Mesenteric fat pad (tissue), 1 donor: Measurements from ENCODE around the gene CCDC146. TPM values are rescaled to one million over a fixed set of nuclear protein-coding genes. Genes with fewer than 3 reads are reported as not detected.
"Not testable (repeated sequence)": the region's sequence is repeated elsewhere in the genome, so short reads cannot be mapped to it uniquely, and the experiment has no call there.

Source experiments
- DNase-seq: peaks from one replicate; pipeline ENCODE4 v3.0.0-alpha.2; 2020; ENCODE audit warnings: low spot score
- long read RNA-seq: library from polyadenylated mRNA; unstranded; transcript quantifications from one replicate; pipeline ENCODE4 v2.0.0, GENCODE V29; 2020
- total RNA-seq: library from RNA; stranded (reverse); fragmentation: NEBNext Ultra II Directional; extraction: Animal tissue kit (Norgen Biotek cat#: 25700); gene quantifications from one replicate; pipeline ENCODE4 v1.2.1, GENCODE V29; 2021
- donor health status: DM: yes; HTN: yes; CAD: no.

The CCDC146 gene
- total RNA-seq: 11.4 TPM
- long read RNA-seq, partial matches to known transcripts: 2 of 6 reads
- long read RNA-seq, other reads (novel, unspliced or antisense): 4 of 6 reads

- DNase-seq: peak; percentile 95
Measured at GRCh38 chr7:77121860-77122681, at the start of gene CCDC146. TSS of gene CCDC146 (plus strand) at chr7:77122615. CDS start at chr7:77167669, 45,054 bp downstream.

GRCh38 chr7:77074786-77075396 lies 47.5 kb upstream of the CCDC146 start:
- DNase-seq: not testable (repeated sequence)

GRCh38 chr7:77077060-77077459 lies 45.4 kb upstream of the CCDC146 start:
- not testable (repeated sequence) for DNase-seq

- DNase-seq: not testable (repeated sequence)
Measured at GRCh38 chr7:77079112-77079511, 43.3 kb upstream of the CCDC146 start.

GRCh38 chr7:77079624-77080023 lies 42.8 kb upstream of the CCDC146 start:
- not testable (repeated sequence) for DNase-seq

- DNase-seq: not testable (repeated sequence)
Measured at GRCh38 chr7:77080236-77080635, 42.2 kb upstream of the CCDC146 start.

- not testable (repeated sequence) for DNase-seq
Measured at GRCh38 chr7:77082192-77082591, 40.2 kb upstream of the CCDC146 start.

GRCh38 chr7:77092301-77092700 lies 30.1 kb upstream of the CCDC146 start:
- not testable (repeated sequence) for DNase-seq

GRCh38 chr7:77100501-77100900 lies 21.9 kb upstream of the CCDC146 start:
- not testable (repeated sequence) for DNase-seq

GRCh38 chr7:77101187-77101586 lies 21.2 kb upstream of the CCDC146 start:
- not testable (repeated sequence) for DNase-seq

- not testable (repeated sequence) for DNase-seq
Measured at GRCh38 chr7:77102671-77103070, 19.7 kb upstream of the CCDC146 start.

GRCh38 chr7:77105904-77106303 lies 16.5 kb upstream of the CCDC146 start:
- not testable (repeated sequence) for DNase-seq

GRCh38 chr7:77107659-77108058 lies 14.8 kb upstream of the CCDC146 start:
- DNase-seq: not testable (repeated sequence)

- DNase-seq: not testable (repeated sequence)
Measured at GRCh38 chr7:77108362-77108761, 14.1 kb upstream of the CCDC146 start.

GRCh38 chr7:77112719-77113306 lies 9.6 kb upstream of the CCDC146 start:
- not testable (repeated sequence) for DNase-seq

- DNase-seq: not testable (repeated sequence)
Measured at GRCh38 chr7:77125486-77125885, 3.1 kb downstream of the CCDC146 start.

- not testable (repeated sequence) for DNase-seq
Measured at GRCh38 chr7:77127009-77127408, 4.6 kb downstream of the CCDC146 start.

- DNase-seq: not testable (repeated sequence)
Measured at GRCh38 chr7:77128582-77129410, 6.4 kb downstream of the CCDC146 start.

GRCh38 chr7:77131781-77132180 lies 9.4 kb downstream of the CCDC146 start:
- DNase-seq: not testable (repeated sequence)

- not testable (repeated sequence) for DNase-seq
Measured at GRCh38 chr7:77138668-77139067, 16.3 kb downstream of the CCDC146 start.

- DNase-seq: not testable (repeated sequence)
Measured at GRCh38 chr7:77140291-77140690, 17.9 kb downstream of the CCDC146 start.
